Embryonic facial prominence (tissue), 1 donor: ENCODE measurements around the gene PLCD3.

Experiments used
- DNase-seq: peaks from one replicate; pipeline ENCODE4 v3.0.0-alpha.2; 2016; ENCODE audit errors: extremely low spot score

The PLCD3 gene, protein sequence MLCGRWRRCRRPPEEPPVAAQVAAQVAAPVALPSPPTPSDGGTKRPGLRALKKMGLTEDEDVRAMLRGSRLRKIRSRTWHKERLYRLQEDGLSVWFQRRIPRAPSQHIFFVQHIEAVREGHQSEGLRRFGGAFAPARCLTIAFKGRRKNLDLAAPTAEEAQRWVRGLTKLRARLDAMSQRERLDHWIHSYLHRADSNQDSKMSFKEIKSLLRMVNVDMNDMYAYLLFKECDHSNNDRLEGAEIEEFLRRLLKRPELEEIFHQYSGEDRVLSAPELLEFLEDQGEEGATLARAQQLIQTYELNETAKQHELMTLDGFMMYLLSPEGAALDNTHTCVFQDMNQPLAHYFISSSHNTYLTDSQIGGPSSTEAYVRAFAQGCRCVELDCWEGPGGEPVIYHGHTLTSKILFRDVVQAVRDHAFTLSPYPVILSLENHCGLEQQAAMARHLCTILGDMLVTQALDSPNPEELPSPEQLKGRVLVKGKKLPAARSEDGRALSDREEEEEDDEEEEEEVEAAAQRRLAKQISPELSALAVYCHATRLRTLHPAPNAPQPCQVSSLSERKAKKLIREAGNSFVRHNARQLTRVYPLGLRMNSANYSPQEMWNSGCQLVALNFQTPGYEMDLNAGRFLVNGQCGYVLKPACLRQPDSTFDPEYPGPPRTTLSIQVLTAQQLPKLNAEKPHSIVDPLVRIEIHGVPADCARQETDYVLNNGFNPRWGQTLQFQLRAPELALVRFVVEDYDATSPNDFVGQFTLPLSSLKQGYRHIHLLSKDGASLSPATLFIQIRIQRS

GRCh38 chr17:45132320-45132571 is at the start of gene PLCD3:
Gene PLCD3, minus strand, starts transcription at chr17:45132515. Its CDS starts 105 bp downstream, at chr17:45132410.
- no peak for DNase-seq

DNA sequence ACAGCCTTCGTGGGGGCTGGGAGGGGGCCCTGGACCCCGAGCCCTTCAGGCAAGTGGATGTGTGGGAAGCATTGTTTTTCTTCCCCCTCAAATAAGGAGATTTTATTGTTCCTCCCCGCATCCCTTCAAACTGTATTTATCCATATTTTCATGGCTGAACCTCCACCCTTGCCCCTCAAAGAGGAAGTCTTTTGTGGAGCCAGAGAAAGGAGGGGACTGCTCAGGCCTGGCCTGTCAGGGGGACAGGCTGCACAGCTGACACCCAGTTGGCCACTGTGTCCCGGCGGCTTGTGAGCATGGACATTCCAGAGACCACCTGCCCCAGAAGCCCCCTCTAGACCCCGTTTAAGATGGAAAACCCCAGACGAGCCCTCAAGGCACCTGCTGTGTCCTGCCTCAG is 45.2 kb upstream of the PLCD3 start:
- DNase-seq: no peak

DNA sequence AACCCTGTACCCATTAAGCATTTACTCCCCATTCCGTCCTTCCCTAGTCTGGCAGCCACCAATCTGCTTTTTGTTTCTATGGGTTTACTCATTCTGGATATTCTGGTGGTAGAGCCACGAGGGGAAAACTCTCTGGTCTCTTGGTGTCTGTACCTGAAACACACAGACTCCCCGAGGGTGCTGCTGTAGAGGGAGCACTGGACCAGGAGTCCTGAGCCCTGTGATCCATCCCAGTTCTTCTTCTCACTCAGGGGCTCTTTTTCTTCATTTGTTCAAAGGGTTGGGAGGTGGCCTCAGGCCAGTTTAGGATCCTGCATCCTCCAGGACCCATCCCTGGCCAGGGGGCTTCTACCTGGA is 43.4 kb upstream of the PLCD3 start:
- no peak for DNase-seq

DNA sequence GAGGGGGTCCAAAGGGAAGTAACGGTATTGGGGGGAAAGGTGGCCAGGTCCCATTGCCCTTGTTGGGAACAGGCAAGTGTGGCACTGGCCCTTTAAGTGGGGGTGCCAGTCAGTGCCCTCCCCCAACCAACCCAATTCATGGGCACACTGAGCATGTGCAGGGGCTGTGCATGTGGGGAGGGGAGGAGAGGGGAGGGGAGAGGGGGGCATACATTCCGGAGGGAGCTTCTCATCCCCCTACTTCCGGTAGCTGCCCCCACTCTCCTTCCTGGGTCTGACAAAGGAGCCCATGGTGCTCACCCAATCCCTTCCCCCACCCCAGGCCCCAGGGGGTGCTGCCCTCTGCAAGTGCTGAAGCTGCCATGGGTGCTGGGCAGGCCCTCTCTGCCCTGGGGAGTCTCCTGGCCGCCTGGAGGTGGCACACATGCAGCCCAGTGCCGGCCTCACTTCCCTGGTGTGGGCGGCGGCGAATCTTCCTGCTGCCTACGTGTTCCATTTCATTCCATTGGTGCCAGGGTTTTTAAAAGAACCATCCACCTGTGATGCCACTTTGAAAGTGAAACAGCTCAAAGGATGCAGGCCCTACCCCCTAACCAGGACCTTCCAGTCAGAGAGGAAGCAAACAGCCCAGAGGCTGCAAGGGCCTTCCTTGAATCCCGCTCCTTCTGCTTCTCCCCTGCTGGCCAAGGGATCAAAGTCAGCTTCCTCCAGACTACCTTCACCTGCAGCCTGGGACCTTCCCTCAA is 40.4 kb upstream of the PLCD3 start:
- DNase-seq: no peak

DNA sequence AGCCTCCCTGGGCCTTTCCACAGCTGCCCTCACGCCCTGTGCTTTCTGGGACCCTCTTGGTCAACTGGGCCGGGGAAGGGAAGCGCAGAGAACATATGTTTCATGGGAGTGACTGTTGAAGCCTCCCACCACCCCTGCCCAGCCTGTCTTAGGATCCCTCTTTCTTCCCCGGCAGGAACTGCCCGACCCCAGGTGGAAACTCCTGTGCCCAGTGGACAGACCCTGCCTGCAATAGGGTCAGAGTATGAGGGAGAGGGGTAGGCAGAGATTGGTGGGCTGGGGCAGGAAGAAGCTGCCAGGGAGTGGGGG is 39.9 kb upstream of the PLCD3 start:
- no peak for DNase-seq

GRCh38 chr17:45171338-45172231 is 39.3 kb upstream of the PLCD3 start:
- peak; percentile 48 for DNase-seq

DNA sequence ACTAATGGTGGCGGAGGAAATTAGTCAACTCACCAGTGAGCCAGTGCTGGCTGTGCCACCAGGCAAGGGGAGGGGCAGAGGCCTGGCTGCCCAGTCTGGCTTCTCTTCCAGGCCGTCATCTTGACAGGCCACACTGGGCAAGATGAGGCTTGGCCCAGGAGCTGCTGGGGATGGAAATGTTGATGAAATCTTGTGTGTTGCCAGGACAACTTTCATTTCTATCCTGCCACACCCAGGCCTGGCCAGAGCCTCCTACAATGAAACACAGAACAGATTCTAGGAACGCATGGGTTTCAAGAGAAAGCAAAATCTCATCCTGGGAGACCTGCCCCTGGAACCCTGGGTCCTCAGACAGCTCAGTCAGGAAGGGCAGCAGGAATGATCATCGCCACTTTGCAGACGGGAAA is 38.6 kb upstream of the PLCD3 start:
- no peak for DNase-seq

DNA sequence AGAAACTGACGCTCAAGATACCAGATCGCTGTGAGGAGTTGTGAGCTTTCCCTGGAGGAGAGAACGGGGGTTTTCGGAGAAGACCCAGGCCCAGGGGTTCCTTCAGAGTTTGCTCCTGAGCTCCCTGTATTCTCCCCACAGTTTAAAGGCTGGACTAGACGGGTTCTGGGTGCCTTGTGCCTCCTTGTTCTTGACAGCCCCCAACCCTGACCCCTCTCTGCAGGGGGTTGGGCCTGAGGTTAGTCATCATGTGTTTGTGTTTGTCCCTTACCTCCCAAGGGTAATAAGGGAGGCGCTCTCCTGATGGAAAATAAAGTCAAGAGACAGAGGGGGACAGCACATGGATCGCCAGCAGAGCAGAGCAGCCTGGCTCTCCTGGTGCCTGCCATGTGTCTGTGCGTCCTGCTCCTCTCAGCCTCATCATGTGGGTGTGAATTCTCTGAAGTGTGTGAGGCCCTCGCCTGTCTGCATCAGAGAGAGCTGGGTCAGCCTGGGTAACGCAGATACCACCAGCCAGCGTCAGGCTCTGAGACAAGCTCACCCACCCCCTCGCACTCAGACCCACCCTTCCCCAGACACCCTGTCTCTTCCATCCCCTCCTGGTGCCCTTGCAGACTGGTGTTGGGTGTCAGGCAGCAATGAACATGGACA is 38.1 kb upstream of the PLCD3 start:
- DNase-seq: no peak

DNA sequence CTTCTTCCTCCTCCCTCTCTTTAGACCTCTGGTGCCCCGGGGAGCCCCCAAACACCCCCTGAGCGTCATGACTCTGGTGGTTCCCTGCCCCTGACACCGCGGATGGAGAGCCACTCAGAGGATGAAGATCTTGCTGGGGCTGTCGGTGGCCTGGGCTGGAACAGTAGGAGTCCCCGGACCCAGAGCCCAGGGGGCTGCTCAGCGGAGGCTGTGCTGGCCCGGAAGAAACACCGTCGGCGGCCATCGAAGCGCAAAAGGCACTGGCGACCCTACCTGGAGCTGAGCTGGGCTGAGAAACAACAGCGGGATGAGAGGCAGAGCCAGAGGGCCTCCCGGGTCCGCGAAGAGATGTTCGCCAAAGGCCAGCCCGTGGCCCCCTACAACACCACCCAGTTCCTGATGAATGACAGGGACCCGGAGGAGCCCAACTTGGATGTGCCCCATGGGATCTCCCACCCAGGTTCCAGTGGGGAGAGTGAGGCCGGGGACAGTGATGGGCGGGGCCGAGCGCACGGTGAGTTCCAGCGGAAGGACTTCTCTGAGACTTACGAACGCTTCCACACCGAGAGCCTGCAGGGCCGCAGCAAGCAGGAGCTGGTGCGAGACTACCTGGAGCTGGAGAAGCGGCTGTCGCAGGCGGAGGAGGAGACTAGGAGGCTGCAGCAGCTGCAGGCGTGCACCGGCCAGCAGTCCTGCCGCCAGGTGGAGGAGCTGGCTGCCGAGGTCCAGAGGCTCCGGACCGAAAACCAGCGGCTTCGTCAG is 36.9 kb upstream of the PLCD3 start:
- DNase-seq: no peak

DNA sequence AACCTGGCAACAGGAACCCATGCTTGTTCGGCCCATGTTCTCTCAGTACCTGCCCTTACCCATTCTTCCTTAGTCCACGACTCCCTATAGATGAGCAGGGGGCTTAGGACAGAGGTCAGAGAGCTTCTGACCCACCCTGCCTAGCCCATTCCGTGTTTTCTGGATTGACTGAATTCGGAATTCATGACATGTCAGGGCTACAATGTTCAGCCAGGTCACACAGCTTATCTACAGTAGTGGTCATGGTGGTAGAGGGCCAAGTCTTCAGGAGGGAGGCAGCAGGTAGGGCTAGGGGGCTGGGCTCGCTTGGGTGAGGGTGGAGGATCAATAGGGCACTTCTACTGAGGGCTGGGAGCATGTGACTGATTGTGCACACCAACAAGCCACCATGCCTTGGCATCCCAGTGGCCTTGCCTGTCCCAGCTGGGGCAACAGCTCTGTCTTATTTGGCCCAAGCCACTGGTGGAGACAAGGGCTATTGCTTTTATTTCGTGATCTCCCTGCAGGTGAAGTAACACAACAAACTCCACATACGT is 32.5 kb upstream of the PLCD3 start:
- no peak for DNase-seq

- DNase-seq: no peak
Observed at GRCh38 chr17:45162025-45162687, 29.8 kb upstream of the PLCD3 start.

GRCh38 chr17:45161288-45162024 is 29.1 kb upstream of the PLCD3 start, which contains the start of gene HEXIM2:
Gene HEXIM2, plus strand, starts transcription at chr17:45161875. Its CDS starts 919 bp downstream, at chr17:45162794.
- peak; percentile 99 for DNase-seq

DNA sequence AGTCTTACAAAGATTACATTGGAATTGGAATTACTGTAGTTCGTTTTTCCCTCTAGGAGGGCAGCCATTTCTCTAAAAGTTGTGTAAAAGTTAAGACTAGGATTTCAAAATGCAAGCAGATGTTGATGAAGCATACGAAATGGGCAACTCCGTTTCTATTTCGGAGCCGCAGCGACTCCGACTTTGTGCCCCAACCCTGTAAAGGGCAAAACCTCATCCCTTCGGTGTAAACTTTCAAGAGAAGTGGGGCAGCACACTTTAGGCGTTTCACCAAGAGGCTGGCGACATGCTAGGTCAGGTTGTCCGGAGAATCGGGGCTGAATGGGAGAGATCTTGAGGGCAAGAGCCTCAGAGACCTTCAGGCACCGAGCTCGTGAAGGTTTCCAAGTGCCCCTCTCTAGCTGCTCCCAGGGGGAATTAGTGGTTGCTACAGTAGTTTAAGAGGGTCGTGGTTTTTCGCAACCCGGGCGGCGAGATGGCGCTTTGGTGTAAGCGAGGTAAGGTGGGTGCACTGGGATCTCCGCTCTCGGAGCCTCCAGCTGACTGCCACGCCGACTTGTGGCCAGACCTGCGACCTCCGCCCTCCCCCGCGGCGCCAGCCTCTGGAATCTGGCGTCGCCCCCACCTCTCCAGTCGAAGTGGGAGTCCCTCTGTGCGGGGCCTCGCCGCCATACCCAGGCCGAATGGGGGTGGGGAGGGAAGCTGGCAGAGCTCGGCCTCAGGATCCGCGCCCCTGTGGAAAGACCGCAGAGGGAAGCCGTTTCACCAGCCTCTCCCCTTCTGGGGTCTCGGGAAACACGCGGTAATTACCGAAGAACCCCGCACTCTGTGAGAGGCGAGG is 28.4 kb upstream of the PLCD3 start:
- peak; percentile 49 for DNase-seq

- peak; percentile 3 for DNase-seq
Observed at GRCh38 chr17:45156242-45156641, 23.9 kb upstream of the PLCD3 start.

DNA sequence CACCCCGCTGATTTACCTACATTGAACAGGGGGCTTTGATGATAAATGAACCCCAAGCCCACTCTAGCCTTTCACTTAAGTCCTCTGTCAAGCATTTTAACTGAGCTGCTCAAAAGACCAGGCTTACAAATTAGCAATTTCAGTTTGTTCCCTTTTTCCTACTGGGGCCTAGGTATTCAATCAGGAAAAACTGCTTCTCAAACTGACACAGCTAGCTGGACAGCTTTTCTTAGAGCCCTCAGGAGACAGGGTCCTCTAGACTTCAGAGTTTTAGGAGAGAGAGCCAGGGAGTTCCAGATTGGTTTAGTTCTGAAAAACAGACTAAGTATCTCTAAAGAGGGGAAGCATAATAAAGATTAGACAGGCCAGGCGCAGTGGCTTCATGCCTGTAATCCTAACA is 23.2 kb upstream of the PLCD3 start:
- DNase-seq: peak; percentile 3

DNA sequence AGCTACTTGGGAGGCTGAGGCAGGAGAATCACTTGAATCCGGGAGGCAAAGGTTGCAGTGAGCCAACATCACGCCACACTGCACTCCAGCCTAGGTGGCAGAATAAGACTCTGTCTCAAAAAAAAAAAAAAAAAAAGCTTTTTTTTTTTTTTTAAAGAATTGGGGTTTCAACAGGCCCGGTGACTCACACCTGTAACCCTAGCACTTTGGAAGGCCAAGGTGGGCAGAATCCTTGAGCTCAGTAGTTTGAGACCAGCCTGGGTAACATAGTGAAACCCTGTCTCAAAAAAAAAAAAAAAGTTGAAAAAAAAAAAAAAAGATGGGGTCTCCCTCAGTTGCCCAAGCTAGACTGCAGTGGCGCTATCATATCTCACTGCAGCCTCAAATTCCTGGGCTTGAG is 22.7 kb upstream of the PLCD3 start:
- no peak for DNase-seq

DNA sequence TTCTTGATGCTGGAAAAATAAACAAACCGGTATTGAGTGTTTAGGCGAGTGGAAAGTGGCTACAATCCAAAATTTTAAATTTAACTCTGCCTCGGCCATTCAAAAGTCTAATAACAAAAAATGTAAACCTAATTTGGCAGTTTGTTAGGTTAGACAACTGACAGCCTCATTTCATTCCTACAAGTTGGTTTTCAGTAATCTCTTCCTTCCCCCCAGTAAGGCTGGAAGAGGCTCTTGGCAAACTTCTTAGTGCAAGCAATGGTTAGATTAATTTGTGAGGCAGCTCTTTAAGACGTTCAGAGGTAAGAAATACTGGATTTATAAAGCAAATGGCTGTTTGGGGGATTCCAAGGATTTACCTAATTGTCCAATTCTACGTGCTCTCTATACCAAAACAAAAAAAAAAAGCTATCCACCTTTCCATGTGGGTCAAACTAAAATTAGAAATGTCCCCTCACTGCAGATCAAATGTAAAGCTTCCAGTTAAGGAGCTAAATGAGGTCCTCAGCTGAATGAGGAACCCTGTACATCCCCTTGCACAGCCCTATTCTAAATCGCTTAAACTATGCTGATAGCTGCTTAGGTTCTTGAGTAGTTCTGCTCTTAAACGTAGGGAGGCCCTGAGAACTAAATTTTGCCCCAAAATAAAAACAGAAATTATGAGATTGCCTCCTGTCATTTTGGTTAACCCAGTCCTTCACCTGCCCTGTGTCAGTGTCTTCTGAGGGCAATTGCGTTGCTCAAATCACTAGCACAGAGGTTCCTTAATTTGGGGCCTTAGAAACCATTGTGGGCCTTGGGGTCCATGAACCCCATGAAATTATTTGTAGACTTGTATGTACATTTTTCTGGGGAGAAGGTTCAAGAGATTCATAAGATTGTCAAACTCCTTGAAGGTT is 18.8 kb upstream of the PLCD3 start:
- DNase-seq: no peak
